ENCODE measurements around the gene SLFN14.
"Not testable (repeated sequence)": the region's sequence is repeated elsewhere in the genome, so short reads cannot be mapped to it uniquely, and the experiment has no call there.

SLFN14 gene

GRCh38 chr17:35523296-35523695 lies 37.3 kb downstream of the SLFN14 start (continued):
- no peak for TF ChIP-seq PATZ1 (CRISPR knock-in tag; IDR thresholded peaks at IDR 0.05; ENCODE audit: borderline replicate concordance)
- no peak for TF ChIP-seq PPARA (CRISPR knock-in tag; IDR thresholded peaks at IDR 0.05; ENCODE audit: borderline replicate concordance)
- no peak for TF ChIP-seq ISL1 (CRISPR knock-in tag; IDR thresholded peaks at IDR 0.05)

- not testable (repeated sequence) for ATAC-seq
Measured at GRCh38 chr17:35521654-35522256, 38.9 kb downstream of the SLFN14 start.

GRCh38 chr17:35521150-35521549 lies 39.5 kb downstream of the SLFN14 start:
- TF ChIP-seq ZC3H10 (CRISPR knock-in tag; IDR thresholded peaks at IDR 0.05), result no peak
- no peak for TF ChIP-seq ZFP30 (CRISPR knock-in tag; IDR thresholded peaks at IDR 0.05)
- no peak for TF ChIP-seq POU6F1 (CRISPR knock-in tag; IDR thresholded peaks at IDR 0.05; ENCODE audit: borderline replicate concordance, low read depth)
- no peak for TF ChIP-seq ZNF8 (CRISPR knock-in tag; IDR thresholded peaks at IDR 0.05)
- ATAC-seq, result no peak

- ATAC-seq, result no peak
- TF ChIP-seq CSDC2 (CRISPR knock-in tag; IDR thresholded peaks at IDR 0.05) (no peak), TSHZ2 (CRISPR knock-in tag; IDR thresholded peaks at IDR 0.05) (no peak), ZNF70 (CRISPR knock-in tag; IDR thresholded peaks at IDR 0.05) (no peak)
Measured at GRCh38 chr17:35519906-35520442, 40.6 kb downstream of the SLFN14 start.

- no peak for TF ChIP-seq CREB5 (CRISPR knock-in tag; IDR thresholded peaks at IDR 0.05; ENCODE audit: low read depth)
- TF ChIP-seq ZFP3 (CRISPR knock-in tag; IDR thresholded peaks at IDR 0.05), result no peak
- TF ChIP-seq BACH2 (CRISPR knock-in tag; IDR thresholded peaks at IDR 0.05; ENCODE audit: borderline replicate concordance), result no peak
- TF ChIP-seq PATZ1 (CRISPR knock-in tag; IDR thresholded peaks at IDR 0.05; ENCODE audit: borderline replicate concordance), result no peak
- no peak for TF ChIP-seq ESRRG (CRISPR knock-in tag; IDR thresholded peaks at IDR 0.05)
- TF ChIP-seq PPARA (CRISPR knock-in tag; IDR thresholded peaks at IDR 0.05; ENCODE audit: borderline replicate concordance), result no peak
- TF ChIP-seq ZFP30 (CRISPR knock-in tag; IDR thresholded peaks at IDR 0.05), result no peak
- TF ChIP-seq CSDC2 (CRISPR knock-in tag; IDR thresholded peaks at IDR 0.05), result no peak
Measured at GRCh38 chr17:35519439-35519838, 41.2 kb downstream of the SLFN14 start.

GRCh38 chr17:35518431-35518830 lies 42.2 kb downstream of the SLFN14 start:
- ATAC-seq, result not testable (repeated sequence)

More at GRCh38 chr17:35519439-35519838, 41.2 kb downstream of the SLFN14 start:
- no peak for ATAC-seq
